Measurements from ENCODE around the gene CSGALNACT2.
A peak's percentile ranks its signal among the peaks of the same experiment; 100 is the strongest.

Gene CSGALNACT2

DNA sequence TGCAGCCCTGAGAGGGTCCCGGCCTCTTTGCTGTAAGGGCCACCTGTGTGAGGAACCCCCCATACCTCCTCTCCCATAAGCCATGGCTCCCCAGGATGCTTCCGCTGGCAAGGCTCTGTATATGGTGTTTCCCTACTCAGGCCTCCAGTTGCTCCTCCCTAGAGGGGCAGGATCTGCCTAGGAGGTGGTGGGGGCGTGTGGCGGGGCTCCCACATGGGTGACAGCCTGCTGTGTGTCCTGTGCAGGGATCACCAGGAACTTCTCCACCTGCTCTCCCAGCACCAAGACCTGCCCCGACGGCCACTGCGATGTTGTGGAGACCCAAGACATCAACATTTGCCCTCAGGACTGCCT is 25.7 kb upstream of the CSGALNACT2 start:
- no peak for DNase-seq

DNA sequence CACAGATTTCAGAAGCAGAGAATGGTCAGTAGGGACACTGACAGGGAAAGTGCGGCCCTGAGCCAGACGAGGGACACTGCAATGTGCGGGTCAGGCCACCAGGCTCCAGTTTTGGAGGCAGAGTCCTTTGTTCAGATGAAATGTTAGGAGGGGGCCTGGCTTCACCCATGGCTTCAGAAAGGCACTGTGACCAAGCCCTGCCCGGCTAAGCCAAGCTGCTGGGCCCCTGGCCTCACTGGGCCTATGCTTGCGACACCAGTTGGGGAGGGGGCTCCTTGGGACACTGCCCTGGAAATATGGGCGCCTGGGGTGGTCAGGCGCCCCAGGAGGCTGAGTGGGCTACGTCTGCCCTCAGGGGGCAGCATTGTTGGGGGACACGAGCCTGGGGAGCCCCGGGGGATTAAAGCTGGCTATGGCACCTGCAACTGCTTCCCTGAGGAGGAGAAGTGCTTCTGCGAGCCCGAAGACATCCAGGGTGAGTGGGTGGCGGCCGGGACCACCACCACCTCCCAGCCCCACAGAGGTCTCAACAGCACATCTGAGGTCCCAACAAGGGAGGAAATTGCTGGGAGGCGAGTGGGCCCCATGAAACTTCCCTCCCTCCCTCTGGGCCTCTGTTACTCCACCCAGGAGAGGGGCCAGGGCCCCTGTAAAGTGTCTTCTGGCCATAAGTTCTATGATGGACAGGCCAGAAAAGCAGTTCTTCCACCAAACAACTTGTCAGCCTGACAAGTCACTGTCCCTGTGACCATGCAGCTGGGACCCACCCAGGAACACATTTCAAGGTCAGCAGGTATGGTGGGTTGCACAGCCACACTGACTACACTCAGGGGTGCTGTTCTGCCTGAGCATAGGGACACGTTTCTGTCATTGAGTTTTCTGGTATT is 24.8 kb upstream of the CSGALNACT2 start:
- no peak for DNase-seq

GRCh38 chr10:43114088-43114742 is 24.0 kb upstream of the CSGALNACT2 start:
- no peak for DNase-seq

- peak in 1 of 2 donors; percentile 11 for DNase-seq
These were observed 23.3 kb upstream of the CSGALNACT2 start for GRCh38 chr10:43114743-43115611.

DNA sequence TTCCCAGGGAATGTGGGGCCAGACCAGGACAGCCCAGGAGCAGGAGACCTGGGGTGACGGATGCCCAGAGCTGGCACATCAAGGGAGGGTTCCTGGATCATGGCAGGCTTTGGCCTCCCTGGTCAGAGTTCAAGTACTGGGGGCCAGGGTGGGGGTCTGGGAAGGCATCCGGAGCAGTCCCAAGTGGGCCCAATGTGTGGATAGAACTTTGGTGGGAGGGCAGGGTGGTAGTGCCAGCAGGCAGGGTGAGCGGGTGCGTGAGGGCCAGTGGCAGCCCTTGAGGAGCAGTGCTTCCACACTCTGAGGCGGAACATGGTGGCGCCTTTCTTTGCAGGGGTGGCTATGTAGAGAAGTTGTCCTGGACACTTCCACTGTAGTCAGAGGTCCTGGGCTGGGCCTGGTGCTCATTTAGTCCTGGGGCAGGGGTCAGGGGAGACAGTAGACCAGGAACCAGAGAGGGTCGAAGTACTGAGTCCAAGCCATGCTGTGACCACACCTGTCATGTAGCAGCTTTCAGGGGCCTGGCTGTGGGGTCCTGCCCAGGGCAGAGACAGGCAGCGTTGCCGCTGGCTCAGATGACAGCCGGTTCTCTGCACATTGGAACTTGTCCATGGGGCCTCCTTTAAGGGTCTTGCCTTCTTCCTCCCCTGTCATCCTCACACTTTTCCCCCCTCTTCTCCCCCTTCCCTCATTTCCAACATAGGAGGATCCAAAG is 22.2 kb upstream of the CSGALNACT2 start:
- DNase-seq, result no peak

DNA sequence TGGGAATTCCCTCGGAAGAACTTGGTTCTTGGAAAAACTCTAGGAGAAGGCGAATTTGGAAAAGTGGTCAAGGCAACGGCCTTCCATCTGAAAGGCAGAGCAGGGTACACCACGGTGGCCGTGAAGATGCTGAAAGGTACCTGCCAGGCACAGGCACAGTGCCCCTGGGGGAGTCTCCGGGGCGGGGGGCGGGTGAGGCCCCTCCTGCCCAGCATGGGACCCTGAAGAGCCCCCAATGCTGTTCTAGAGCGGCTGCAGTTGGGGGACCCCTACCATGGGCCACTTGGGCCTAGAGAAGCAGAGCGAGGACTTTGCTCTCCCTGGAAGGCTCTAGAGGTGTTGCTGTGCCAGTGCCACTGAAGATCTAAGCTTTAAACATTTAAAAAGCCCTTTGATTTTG is 21.6 kb upstream of the CSGALNACT2 start:
- DNase-seq, result no peak

DNA sequence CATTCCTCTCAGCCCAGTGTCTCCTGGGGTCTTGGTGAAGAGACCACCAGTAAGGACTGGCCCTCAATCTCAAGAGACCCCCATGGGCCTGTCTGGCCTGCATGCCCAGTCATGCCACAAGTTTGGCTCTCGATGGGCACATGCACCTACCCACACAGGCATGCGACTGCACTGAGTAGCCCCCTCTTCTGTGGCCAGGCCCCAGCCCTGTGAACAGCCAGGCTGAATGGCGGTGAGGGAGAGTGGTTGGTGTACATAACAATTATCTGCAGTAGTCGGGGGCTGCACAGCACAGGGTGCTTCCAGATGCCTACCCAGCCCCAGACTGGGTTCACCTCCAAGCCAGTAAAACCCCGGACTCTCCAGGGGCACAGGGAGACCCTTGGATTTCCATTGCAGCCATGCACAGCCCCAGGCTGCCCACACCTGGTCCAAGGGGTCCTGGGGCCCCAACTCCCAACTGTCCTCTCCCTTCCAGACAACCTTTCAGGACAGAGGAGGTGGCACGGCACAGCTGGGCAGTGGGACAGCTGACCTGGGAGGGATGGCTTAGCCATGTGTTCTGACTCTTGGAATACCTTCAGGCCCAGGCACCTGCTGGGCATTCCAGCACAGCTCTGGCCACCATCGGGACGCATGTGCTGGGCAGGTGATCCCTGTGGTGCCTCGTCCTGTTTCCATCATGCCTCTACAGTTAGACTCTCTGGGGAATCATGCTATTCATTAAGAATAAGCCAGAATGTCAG is 21.0 kb upstream of the CSGALNACT2 start:
- DNase-seq, result no peak

DNA sequence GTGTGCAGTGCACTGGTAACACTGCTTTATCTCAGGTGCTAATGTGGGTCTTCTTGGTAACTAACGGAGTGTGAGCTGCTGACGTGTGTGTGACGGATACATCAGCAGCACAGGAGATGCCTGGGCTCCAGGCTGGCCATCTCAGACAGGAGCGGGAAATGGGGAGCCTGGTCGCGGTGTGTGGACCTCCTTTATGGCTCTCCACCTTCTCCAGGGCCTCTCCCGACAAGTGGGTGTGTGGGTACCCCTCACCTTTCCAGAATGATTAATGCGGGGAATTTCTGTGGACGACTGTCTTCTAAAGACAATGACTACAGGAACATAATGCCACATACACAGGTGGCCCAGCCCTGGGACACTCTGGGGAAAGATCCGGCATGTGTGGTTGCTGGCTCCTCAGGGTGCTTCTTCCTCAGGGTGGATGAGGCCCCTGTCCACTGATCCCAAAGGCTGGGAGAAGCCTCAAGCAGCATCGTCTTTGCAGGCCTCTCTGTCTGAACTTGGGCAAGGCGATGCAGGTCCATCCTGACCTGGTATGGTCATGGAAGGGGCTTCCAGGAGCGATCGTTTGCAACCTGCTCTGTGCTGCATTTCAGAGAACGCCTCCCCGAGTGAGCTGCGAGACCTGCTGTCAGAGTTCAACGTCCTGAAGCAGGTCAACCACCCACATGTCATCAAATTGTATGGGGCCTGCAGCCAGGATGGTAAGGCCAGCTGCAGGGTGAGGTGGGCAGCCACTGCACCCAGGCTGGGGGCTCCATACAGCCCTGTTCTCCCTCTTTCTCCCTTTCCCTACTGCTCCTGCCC is 20.3 kb upstream of the CSGALNACT2 start:
- DNase-seq, result no peak

- no peak for DNase-seq
These were observed 19.4 kb upstream of the CSGALNACT2 start for GRCh38 chr10:43118631-43119415.

DNA sequence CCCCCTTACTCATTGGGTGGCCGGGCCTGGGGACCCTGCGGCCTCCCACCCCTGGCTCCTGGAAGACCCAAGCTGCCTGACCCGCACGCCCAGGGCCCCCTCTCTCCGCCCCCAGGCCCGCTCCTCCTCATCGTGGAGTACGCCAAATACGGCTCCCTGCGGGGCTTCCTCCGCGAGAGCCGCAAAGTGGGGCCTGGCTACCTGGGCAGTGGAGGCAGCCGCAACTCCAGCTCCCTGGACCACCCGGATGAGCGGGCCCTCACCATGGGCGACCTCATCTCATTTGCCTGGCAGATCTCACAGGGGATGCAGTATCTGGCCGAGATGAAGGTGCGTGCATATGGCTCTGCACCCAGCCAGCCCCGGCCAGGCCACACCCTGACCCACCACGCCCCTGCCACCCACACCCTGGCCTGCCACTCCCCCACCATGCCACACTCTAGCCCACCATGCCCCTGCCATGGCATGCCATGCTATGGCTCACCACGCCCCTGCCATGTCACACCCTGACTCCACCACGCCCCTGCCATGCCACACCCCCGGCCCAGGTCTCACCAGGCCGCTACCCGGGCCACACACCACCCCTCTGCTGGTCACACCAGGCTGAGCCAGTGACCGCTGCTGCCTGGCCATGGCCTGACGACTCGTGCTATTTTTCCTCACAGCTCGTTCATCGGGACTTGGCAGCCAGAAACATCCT is 18.7 kb upstream of the CSGALNACT2 start:
- DNase-seq, result no peak

DNA sequence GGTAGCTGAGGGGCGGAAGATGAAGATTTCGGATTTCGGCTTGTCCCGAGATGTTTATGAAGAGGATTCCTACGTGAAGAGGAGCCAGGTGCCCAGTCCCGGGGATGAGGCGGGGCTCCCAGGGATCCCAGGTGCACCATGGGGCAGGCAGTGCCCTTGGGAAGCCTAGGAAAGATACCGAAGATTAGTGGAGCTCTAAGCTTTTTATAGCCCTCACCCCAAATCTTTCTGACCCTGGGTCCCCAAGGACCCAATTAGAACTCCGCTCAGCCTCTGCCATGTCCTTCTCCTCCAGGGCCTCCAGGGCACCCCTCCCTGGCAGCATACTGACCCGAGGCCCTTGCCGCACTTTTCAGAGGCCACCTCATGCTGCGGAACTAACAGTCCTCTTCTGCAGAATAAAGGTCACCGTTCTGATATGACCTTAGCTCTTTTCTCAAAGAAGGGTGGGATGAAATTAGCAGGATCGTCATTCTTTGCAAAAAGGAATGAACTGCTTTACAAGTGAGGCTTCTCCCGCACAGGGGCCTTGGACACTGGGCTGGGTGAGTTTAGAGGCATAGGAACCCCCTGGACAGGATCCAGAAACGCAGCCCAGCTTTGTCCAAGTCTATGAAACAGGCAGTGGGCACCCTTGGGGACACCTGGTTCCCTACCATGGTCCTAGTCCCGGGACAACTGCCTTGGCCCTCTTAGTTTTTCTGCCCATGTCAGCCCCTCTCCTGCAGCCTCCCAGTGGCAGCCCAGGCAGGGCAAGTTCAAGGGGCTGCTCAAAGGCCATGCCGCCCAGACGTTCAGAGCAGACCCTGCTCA is 17.9 kb upstream of the CSGALNACT2 start:
- DNase-seq, result no peak

- DNase-seq, result peak; percentile 84 to 86
These were observed 17.3 kb upstream of the CSGALNACT2 start for GRCh38 chr10:43120929-43121314.

- peak; percentile 58 to 81 for DNase-seq
These were observed 16.8 kb upstream of the CSGALNACT2 start for GRCh38 chr10:43121444-43121843.

DNA sequence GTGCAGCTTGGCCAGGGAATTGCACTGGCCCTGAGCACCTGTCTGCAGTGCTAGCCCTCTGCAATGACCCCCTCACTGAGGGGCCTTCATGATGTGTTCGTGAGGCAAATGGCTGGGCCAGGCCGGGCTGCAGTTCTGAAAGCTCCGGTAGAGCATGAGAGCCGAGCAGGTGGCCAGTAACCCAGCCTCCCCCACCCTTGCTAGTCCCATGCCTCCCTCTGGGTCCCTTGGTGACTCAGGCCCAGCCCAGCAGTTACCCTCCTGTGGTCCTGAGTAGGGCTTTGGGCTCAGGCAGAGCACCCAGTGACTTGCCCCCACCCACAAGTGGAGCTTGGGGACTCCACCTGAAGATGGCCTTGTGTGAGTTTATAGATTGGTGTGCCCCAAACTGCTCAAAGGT is 16.1 kb upstream of the CSGALNACT2 start:
- DNase-seq, result no peak

- no peak for DNase-seq
These were observed 15.4 kb upstream of the CSGALNACT2 start for GRCh38 chr10:43122826-43123225.

DNA sequence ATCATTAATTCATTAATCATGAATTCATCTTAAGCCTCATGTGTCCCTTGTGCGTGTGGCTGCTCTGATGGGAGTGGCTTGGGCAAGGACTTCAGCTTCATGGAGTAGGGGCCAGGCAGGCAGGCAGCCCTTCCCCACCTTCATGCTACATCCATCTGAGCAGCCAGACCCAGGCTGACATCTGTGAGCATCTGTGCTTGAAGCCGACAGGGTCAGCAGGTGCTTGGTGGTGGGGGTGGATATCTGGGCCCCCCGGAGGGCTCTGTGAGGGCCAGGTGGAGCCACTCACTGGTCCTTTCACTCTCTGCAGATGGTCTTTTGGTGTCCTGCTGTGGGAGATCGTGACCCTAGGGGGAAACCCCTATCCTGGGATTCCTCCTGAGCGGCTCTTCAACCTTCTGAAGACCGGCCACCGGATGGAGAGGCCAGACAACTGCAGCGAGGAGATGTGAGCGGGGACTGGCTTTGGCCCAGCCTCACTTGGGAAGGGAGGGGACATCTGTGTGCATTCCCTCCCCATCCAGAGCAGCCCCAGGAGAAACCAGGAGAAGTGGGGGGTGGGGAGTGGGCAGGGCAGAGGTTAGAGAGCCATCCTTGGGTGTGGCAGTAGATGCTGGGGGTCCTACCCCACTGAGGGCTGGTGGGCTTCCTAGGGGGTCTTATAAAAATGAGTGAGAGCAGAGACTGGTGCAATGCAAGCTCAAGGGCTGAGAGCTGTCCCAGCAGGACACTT is 14.7 kb upstream of the CSGALNACT2 start:
- no peak for DNase-seq

DNA sequence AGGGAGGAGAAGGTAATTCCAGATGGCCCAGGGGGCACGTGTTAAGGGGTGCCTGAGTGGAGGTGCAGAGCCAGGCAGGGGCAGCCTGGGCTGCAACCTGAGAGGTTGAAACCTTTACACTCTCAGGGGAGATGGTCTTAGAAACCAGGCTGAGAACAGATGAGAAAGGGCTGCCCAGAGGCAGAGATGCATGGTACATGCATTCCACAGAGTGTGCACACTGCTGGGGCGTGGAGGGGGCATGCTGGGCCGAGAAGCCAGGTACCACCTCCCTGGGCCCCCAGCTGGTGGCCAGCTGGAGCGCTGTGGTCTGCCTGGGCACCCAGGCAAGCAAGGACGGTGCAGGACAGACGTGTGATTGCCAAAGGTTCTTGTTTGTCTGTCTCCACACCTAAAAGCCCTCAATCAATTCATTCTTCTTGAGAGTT is 14.1 kb upstream of the CSGALNACT2 start:
- DNase-seq, result no peak
